DMS153 (cell line): ENCODE measurements around the gene ZNF264.
"Not testable (repeated sequence)": the region's sequence is repeated elsewhere in the genome, so short reads cannot be mapped to it uniquely, and the experiment has no call there.

Experiments
- DNase-seq: peaks from one replicate; lab custom pipeline; 2025; lab: John Stamatoyannopoulos, UW

ZNF264 gene

GRCh38 chr19:57245959-57246358 is 54.7 kb downstream of the ZNF264 start:
- DNase-seq: no peak

GRCh38 chr19:57248646-57249045 is 57.3 kb downstream of the ZNF264 start:
- DNase-seq: no peak

DNA sequence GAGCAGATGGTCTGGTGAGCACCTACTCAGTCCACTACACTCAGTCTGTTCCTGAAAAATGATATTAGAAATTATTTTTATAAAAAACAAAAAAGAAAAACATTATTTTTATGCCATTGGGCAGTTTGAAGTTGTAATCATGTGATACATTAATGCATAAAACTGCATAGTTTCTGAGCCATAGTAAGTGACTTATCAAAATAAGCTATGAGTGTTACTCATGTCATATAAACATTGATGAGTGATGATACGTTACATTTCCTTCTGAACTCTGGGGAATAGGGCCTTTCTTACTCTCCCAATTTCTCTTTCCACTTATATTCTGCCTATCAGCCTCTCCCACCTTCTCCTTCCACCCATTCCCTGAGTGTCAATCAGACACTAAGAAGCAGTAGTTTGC is 58.0 kb downstream of the ZNF264 start:
- no peak for DNase-seq

DNA sequence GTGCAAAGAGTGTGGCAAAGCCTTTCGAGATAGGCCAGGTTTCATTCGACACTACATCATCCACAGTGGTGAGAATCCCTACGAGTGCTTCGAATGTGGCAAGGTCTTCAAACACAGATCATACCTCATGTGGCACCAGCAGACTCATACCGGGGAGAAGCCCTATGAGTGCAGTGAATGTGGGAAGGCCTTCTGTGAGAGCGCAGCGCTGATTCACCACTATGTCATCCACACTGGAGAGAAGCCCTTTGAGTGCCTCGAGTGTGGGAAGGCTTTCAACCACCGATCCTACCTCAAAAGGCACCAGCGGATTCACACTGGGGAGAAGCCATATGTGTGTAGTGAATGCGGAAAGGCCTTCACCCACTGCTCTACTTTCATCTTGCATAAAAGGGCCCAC is 62.5 kb downstream of the ZNF264 start:
- DNase-seq: not testable (repeated sequence)

DNA sequence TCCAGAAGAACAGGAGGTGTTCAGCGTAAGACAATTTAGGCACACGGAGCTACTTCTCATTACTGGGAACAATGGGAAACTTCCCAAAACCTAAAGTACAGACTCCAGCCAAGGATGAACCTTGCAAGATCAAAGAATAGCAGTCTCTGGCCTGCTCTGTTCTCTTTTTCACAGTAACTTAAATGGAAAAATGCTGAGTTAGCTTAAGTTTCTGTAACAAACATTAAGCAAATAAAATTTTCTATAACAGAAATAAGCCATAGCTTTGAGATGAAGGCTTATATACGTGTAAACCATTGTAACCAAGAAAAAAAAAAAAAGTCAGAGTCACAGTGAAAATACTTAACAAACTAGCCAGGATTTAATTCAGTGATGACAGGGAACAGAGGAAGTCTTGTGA is 70.7 kb downstream of the ZNF264 start:
- DNase-seq: no peak

DNA sequence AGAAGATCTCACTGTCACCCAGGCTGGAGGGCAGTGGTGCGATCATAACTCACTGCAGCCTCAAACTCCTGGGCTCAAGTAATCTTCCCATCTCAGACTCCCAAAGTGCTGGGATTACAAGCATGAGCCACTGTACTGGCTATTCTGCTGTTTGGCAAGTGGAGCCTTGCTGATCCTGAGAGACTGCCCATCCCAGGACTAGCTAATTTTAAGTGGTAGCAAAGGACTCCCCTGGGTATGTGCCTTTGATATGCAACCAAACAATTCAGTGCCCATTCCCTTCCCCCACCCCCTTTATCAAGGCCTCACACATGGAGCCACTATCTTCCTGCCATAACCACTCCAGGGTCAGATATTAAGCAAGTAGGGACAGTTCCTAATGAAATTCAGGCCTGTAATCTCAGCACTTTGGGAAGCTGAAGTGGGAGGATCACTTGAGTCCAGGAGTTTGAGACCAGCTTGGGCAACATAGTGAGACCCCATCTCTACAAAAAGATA is 72.0 kb downstream of the ZNF264 start:
- no peak for DNase-seq

DNA sequence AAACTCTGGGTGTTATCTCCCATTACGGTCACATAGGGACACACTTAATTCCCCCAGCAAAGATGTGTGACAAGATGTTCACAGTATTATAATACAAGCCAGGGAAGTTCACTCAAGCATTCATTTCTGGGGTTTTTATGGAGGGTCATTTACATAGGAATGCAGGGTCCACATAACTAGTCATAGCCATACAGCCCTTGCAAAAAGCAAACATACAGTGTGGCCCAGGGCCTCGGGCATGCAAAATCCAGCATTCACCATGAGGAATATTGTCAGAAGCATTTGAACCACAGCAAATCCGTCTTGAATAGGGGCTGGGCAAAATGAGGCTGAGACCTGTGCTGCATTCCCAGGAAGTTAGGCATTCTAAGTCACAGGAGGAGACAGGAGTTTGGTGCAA is 76.0 kb downstream of the ZNF264 start:
- no peak for DNase-seq

DNA sequence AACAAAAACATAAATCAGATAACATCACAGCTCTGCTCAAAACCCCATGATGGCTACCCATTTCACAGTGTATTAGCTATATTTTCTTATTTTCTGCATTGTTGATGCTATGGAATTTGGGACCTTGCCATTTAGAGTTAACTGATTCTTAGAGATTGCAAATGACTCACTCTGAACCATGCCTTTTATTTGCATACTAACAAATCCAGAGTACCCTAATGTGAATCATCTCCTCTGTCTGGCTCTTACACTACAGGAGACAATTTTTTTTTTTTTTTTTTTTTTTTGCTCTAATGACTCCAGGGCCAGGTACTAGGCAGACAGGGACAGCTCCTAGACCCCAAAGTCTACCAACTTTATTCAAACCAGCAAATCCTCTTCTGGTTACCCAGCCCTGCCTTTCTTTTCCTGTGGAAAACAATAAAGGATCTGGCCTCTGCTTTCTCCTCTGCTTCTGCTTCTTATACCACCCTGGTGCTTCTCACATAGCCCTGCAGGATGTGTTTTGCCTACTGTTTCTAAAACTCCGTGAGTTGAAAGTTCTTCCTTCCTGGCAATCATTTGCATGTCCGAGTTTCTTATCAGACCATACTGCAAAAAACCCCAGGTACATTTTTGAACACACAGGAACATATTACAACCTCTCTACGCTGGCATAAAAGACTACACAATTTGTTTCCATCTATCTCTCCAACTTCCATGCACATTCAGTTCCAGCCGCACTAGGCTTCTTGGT is 78.4 kb downstream of the ZNF264 start:
- no peak for DNase-seq

- no peak for DNase-seq
These were observed 80.0 kb downstream of the ZNF264 start for GRCh38 chr19:57271280-57271679.
